GM12865 (cell line): ENCODE results near the gene MRPS2.

Experiments
- DNase-seq: peaks from one replicate; pipeline ENCODE4 v3.0.0; 2010; ENCODE audit warnings: low read depth
- H3K4me3 ChIP-seq: 2 replicates; pipeline ENCODE4 v1.5.1; 2011; ENCODE audit warnings: mild to moderate bottlenecking, low read depth, low read length, control low read depth
- TF ChIP-seq, protein P1 (sequence below): IDR thresholded peaks from 2 replicates; pipeline ENCODE4 v1.5.1; 2011; ENCODE audit warnings: low read length, control low read depth, low read depth, inconsistent platforms; ENCODE audit not compliant: insufficient read depth; ENCODE audit errors: missing control alignments

Gene MRPS2

GRCh38 chr9:135505406-135506187 is 5.1 kb downstream of the MRPS2 start:
- no peak for DNase-seq
- TF ChIP-seq, protein P1, sequence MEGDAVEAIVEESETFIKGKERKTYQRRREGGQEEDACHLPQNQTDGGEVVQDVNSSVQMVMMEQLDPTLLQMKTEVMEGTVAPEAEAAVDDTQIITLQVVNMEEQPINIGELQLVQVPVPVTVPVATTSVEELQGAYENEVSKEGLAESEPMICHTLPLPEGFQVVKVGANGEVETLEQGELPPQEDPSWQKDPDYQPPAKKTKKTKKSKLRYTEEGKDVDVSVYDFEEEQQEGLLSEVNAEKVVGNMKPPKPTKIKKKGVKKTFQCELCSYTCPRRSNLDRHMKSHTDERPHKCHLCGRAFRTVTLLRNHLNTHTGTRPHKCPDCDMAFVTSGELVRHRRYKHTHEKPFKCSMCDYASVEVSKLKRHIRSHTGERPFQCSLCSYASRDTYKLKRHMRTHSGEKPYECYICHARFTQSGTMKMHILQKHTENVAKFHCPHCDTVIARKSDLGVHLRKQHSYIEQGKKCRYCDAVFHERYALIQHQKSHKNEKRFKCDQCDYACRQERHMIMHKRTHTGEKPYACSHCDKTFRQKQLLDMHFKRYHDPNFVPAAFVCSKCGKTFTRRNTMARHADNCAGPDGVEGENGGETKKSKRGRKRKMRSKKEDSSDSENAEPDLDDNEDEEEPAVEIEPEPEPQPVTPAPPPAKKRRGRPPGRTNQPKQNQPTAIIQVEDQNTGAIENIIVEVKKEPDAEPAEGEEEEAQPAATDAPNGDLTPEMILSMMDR: no peak

GRCh38 chr9:135506327-135507103 is 6.0 kb downstream of the MRPS2 start:
- DNase-seq: no peak
- TF ChIP-seq, protein P1: no peak
- no peak overlapping the region for H3K4me3 ChIP-seq

More at GRCh38 chr9:135505406-135506187, 5.1 kb downstream of the MRPS2 start:
- H3K4me3 ChIP-seq: no peak overlapping the region

DNA sequence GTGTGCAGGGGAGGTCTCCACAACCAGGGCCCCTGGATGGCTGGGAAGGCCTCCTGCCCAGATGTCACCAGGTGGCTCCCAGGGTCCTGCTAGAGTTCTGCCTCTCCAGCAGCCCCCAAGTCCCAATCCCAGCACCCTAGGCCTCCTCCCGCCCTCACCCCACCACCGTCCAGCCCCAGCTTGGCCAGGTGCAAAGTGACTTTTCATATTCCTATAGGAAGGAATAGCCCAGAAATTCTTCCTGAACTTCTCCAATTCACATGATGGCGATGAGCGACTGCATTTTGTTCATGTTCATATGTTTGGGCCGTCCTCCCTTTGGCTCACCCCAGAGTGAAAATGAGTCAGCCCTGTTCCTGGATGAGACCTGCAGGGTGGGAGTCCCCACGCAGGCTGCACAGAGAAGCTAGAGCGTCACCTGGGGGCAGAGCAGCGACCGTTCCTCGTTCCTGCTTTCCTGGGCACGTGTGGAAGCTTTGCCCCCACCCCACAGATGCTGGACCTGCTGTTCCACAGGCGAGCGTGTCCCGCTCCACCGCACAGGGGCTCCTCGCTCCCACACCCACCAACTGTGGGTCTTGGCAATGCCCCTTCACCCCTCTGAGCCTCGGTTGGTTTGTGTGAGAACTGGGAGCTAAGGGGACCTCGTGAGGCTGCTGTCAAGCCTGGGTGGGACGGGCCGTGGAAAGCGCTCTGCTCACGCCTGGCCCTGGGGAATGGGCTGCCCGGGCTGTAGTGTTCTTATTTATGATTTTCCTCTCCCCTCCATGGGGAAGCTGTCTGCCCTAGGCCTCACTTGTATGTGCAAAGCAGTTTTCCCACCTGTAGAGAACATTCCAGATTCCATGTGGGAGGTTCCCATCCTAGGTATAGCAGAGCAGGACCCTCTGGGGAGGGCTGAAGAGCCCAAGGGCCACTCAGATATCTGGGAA is 6.9 kb downstream of the MRPS2 start:
- TF ChIP-seq, protein P1: no peak
- DNase-seq: no peak
- no peak overlapping the region for H3K4me3 ChIP-seq

DNA sequence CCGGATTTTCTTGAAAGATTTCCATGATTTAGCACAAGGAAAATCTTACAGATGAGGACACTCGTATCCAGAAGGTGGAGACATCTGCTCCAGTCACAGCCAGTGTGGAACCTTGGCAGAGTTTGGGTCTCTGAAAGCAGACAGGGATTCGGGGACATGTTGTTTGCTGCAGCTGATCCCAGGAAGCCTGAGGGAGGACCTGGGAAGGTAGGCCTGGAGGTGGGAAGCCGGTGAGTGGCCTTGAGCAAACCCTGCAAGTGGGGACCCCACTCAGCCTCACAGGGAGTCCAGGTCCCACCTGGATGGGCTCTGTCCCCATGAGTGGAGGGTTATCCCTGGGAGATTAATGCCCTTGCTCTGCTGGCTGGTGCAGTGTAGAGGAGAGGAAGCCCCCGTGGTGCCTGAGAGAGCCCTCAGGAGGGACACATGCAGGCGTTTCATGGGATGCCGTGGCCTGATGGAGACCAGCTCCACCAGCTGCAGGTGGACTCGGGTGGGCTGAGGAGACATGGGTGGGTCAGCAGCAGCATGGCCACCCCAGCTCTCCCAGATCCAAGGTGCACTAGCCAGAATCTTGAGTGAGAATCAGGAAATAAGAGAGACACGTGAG is 7.8 kb downstream of the MRPS2 start:
- H3K4me3 ChIP-seq: no peak overlapping the region
- TF ChIP-seq, protein P1: no peak
- DNase-seq: no peak

DNA sequence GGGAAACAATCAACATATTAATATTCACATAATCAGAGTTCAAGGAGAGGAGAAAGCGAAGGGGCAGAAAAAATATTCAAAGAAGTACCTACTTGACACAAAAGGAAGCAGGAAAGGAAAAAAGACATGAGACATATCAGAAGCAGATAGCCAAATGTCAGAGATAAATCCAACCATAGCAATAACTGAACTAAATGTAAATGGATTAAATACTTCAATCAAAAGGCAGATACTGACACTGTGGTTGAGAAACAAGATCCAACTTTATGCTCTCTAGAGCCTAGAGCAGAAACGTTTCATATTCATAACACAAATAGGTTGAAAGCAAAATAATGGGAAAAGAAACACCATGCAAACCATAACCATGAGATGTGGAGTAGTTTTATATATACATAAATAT is 9.0 kb downstream of the MRPS2 start:
- H3K4me3 ChIP-seq: no peak overlapping the region
- TF ChIP-seq, protein P1: no peak
- no peak for DNase-seq

- H3K4me3 ChIP-seq: no peak overlapping the region
- TF ChIP-seq, protein P1: no peak
- DNase-seq: no peak
These were observed 11.7 kb downstream of the MRPS2 start for GRCh38 chr9:135512241-135512603.
